ENCODE results near the gene AGBL3. TPM values are rescaled to one million over a fixed set of nuclear protein-coding genes. Genes with fewer than 3 reads are reported as not detected.

AGBL3 gene
- total RNA-seq, 2 experiments from 2014 or later, result 2.2 to 3.6 TPM

DNA sequence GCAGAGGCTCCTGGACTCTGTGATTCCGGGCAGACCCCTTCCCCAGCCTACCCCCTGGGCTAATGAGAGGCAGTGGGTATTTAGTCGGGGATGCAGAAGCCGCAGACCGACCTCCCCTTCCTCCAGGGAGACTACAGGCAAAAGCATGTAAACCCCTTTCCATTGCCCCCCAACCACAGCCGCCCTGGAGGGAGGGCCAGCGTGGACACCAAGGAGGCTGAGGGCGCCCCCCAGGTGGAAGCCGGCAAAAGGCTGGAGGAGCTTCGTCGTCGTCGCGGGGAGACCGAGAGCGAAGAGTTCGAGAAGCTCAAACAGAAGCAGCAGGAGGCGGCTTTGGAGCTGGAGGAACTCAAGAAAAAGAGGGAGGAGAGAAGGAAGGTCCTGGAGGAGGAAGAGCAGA, 39.0 kb upstream of the AGBL3 start:
- no peaks in the 10 kb centered on the region for H3K36me3 Mint-ChIP-seq (ENCODE audit: low read depth)
- no peak overlapping the region for H3K4me3 Mint-ChIP-seq
- DNase-seq (no peak), ATAC-seq (no peak)
- H3K4me1 Mint-ChIP-seq (ENCODE audit: low read depth), result peaks cover 3% of the 10 kb centered on the region
- no peaks in the 10 kb centered on the region for H3K9me3 Mint-ChIP-seq (ENCODE audit: insufficient read depth)
- H3K27ac Mint-ChIP-seq, result no peak overlapping the region
- H3K27me3 Mint-ChIP-seq (ENCODE audit: low read depth), result no peaks in the 10 kb centered on the region
- POLR2A ChIA-PET, result no interaction called here
- CTCF ChIA-PET, result no interaction called here

GRCh38 chr7:134947831-134948230, 38.5 kb upstream of the AGBL3 start:
- ChIA-PET CTCF (interaction anchor here (4.9 kb wide), 1 partner anchor 314 kb away, joined by 15 read pairs; no protein-coding TSS in a partner anchor), POLR2A (no interaction called here)
- Mint-ChIP-seq H3K27me3 (ENCODE audit: low read depth) (no peaks in the 10 kb centered on the region), H3K27ac (no peak overlapping the region), H3K9me3 (ENCODE audit: insufficient read depth) (no peaks in the 10 kb centered on the region), H3K36me3 (ENCODE audit: low read depth) (no peaks in the 10 kb centered on the region), H3K4me1 (ENCODE audit: low read depth) (peaks cover 3% of the 10 kb centered on the region), H3K4me3 (no peak overlapping the region)
- ATAC-seq (no peak), DNase-seq (no peak)

- ChIA-PET CTCF (interaction anchor here (4.9 kb wide), 1 partner anchor 315 kb away, joined by 15 read pairs; no protein-coding TSS in a partner anchor), POLR2A (no interaction called here)
- peaks cover 3% of the 10 kb centered on the region for H3K4me1 Mint-ChIP-seq (ENCODE audit: low read depth)
- no peaks in the 10 kb centered on the region for H3K9me3 Mint-ChIP-seq (ENCODE audit: insufficient read depth)
- ATAC-seq, result no peak
- no peaks in the 10 kb centered on the region for H3K36me3 Mint-ChIP-seq (ENCODE audit: low read depth)
- no peaks in the 10 kb centered on the region for H3K27me3 Mint-ChIP-seq (ENCODE audit: low read depth)
- H3K27ac Mint-ChIP-seq, result no peak overlapping the region
- no peak overlapping the region for H3K4me3 Mint-ChIP-seq
- DNase-seq, result no peak
Measured at GRCh38 chr7:134948246-134948645, 38.1 kb upstream of the AGBL3 start.

DNA sequence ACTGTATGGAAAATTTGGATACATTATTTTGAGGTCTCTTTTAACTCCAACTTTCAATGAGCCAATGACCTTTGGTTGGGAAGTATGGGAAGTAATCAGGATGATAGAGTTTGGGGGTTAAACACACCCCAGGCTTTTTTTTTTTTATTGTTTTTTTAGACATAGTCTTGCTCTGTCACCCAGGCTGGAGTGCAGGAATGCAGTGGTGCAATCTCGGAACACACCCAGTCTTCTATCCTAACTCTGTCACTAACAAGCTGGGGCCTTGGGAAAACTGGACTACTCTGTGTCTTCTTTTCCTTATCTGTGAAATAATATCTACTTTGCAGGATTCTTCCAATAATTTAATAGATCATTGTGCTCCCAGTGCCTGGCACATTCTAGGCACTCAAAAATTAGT, 37.6 kb upstream of the AGBL3 start:
- peaks cover 3% of the 10 kb centered on the region for H3K4me1 Mint-ChIP-seq (ENCODE audit: low read depth)
- no peaks in the 10 kb centered on the region for H3K27me3 Mint-ChIP-seq (ENCODE audit: low read depth)
- DNase-seq (no peak), ATAC-seq (no peak)
- no peak overlapping the region for H3K27ac Mint-ChIP-seq
- ChIA-PET POLR2A (no interaction called here), CTCF (interaction anchor here (4.9 kb wide), 1 partner anchor 315 kb away, joined by 15 read pairs; no protein-coding TSS in a partner anchor)
- H3K4me3 Mint-ChIP-seq, result no peak overlapping the region
- no peaks in the 10 kb centered on the region for H3K9me3 Mint-ChIP-seq (ENCODE audit: insufficient read depth)
- H3K36me3 Mint-ChIP-seq (ENCODE audit: low read depth), result no peaks in the 10 kb centered on the region

GRCh38 chr7:134949171-134949570, 37.1 kb upstream of the AGBL3 start:
- ChIA-PET POLR2A (no interaction called here), CTCF (interaction anchor here (4.9 kb wide), 1 partner anchor 316 kb away, joined by 15 read pairs; no protein-coding TSS in a partner anchor)
- DNase-seq (no peak), ATAC-seq (no peak)
- Mint-ChIP-seq H3K4me3 (no peak overlapping the region), H3K9me3 (ENCODE audit: insufficient read depth) (no peaks in the 10 kb centered on the region), H3K4me1 (ENCODE audit: low read depth) (peaks cover 3% of the 10 kb centered on the region), H3K27ac (no peak overlapping the region), H3K36me3 (ENCODE audit: low read depth) (no peaks in the 10 kb centered on the region), H3K27me3 (ENCODE audit: low read depth) (no peaks in the 10 kb centered on the region)

DNA sequence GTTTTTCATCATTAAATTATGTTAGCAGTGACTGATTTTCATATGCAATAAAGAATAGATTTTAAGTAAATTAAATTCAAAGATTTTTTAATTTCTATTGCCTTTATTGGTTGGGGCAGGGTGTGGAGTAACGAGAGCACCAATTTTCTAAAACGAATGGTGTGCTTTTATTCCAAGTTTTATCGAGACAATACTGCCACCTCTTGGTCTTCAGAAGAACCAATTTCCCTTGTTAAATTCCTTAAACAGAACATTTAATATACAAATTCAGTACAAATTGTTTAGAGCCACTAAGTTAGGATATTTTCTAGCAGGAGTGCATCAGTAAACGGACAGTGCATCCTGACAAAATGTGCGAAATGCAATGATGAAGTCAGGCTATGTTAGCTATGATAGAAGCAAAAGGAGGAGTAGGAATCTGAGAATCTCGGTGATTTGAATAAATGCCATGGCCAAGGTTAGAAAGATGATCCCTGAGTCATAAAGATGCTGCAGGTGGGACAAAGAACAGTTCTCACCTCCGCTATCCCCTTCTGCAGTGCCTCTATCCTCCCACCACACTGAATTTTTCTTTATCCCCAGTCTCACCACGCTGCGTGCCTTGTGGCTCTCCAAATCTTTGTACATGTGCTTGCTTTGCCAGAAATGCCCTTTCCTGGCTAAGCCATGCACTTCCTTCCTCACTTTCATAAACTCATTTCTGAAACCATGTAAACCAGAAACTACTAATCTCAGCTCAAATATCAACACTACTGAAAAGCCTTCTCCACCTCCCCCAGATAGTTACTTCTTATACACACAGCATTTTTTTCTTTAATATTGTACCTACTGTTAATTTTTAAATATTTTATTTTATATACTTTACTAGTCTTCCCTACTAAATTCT, 31.9 kb upstream of the AGBL3 start:
- ATAC-seq, result no peak
- Mint-ChIP-seq H3K9me3 (ENCODE audit: insufficient read depth) (no peaks in the 10 kb centered on the region), H3K27ac (no peak overlapping the region), H3K36me3 (ENCODE audit: low read depth) (no peaks in the 10 kb centered on the region), H3K4me3 (no peak overlapping the region), H3K4me1 (ENCODE audit: low read depth) (peaks cover 2% of the 10 kb centered on the region), H3K27me3 (ENCODE audit: low read depth) (no peaks in the 10 kb centered on the region)
- ChIA-PET CTCF (interaction anchor here (1.0 to 2.8 kb wide), 6 partner anchors 10 to 440 kb away, joined by 3 to 22 read pairs (median 4); no protein-coding TSS in a partner anchor), POLR2A (interaction anchor here (0.9 kb wide), 1 partner anchor 193 kb away, joined by 3 read pairs; the partner anchor contains the start of gene TMEM140)
- DNase-seq, result no peak

- no peak for DNase-seq
- ChIA-PET CTCF (no interaction called here), POLR2A (no interaction called here)
- H3K36me3 Mint-ChIP-seq (ENCODE audit: low read depth), result no peaks in the 10 kb centered on the region
- H3K9me3 Mint-ChIP-seq (ENCODE audit: insufficient read depth), result no peaks in the 10 kb centered on the region
- no peak overlapping the region for H3K4me3 Mint-ChIP-seq
- no peaks in the 10 kb centered on the region for H3K27me3 Mint-ChIP-seq (ENCODE audit: low read depth)
- H3K4me1 Mint-ChIP-seq (ENCODE audit: low read depth), result peaks cover 2% of the 10 kb centered on the region
- H3K27ac Mint-ChIP-seq, result no peak overlapping the region
- ATAC-seq, result no peak
Measured at GRCh38 chr7:134957005-134957404, 29.3 kb upstream of the AGBL3 start.

DNA sequence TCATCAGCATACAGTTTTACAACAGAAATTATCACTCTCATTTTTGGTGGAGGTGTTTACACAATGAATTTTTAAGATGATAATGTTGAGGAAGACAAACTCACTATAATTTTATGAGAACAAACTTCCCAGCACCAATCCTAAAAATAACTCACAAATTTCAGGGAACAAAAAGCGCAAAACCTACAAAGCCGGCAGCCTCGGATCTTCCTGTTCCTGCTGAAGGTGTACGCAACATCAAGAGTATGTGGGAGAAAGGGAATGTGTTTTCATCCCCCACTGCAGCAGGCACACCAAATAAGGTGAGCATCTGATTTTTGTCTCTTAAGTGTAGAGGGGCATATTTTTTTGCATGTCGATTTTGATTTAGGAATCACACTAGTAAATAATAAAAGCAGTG, 26.5 kb upstream of the AGBL3 start:
- DNase-seq (no peak), ATAC-seq (no peak)
- Mint-ChIP-seq H3K4me3 (no peak overlapping the region), H3K27me3 (ENCODE audit: low read depth) (peaks cover 4% of the 10 kb centered on the region), H3K36me3 (ENCODE audit: low read depth) (no peaks in the 10 kb centered on the region), H3K27ac (no peak overlapping the region), H3K9me3 (ENCODE audit: insufficient read depth) (no peaks in the 10 kb centered on the region), H3K4me1 (ENCODE audit: low read depth) (no peaks in the 10 kb centered on the region)
- ChIA-PET POLR2A (no interaction called here), CTCF (no interaction called here)

- Mint-ChIP-seq H3K4me3 (no peak overlapping the region), H3K36me3 (ENCODE audit: low read depth) (no peaks in the 10 kb centered on the region), H3K4me1 (ENCODE audit: low read depth) (no peaks in the 10 kb centered on the region), H3K27me3 (ENCODE audit: low read depth) (peaks cover 4% of the 10 kb centered on the region), H3K9me3 (ENCODE audit: insufficient read depth) (no peaks in the 10 kb centered on the region), H3K27ac (no peak overlapping the region)
- CTCF ChIA-PET, result interaction anchor here (2.0 kb wide), 1 partner anchor 24 kb away, joined by 10 read pairs; the partner anchor contains the start of gene AGBL3
- DNase-seq (no peak), ATAC-seq (no peak)
- POLR2A ChIA-PET, result no interaction called here
Measured at GRCh38 chr7:134962270-134962780, 24.0 kb upstream of the AGBL3 start.

- Mint-ChIP-seq H3K4me1 (ENCODE audit: low read depth) (no peaks in the 10 kb centered on the region), H3K9me3 (ENCODE audit: insufficient read depth) (no peaks in the 10 kb centered on the region), H3K27ac (no peak overlapping the region), H3K4me3 (no peak overlapping the region), H3K27me3 (ENCODE audit: low read depth) (peaks cover 4% of the 10 kb centered on the region), H3K36me3 (ENCODE audit: low read depth) (no peaks in the 10 kb centered on the region)
- ChIA-PET CTCF (interaction anchor here (2.0 kb wide), 1 partner anchor 23 kb away, joined by 10 read pairs; the partner anchor contains the start of gene AGBL3), POLR2A (no interaction called here)
- DNase-seq (no peak), ATAC-seq (no peak)
Measured at GRCh38 chr7:134963036-134963435, 23.3 kb upstream of the AGBL3 start.

DNA sequence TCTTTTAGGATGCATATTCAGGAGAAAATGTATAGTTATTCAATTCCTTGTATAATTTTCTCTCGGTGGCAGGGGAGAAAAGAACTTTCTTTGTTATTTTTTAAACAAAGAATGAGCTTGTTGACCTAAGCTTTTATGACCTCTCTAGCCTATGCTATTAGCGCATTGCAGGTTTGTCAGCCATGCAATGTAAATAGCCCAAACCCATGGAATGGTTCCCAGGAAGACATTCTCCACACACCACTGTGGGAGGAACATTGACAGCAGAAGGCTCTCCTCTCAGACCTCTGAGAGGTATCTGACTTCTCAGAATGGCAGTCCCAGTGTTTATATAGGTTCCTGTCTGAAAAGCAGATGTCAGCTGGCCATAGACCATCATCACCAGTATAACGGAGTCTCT, 19.6 kb upstream of the AGBL3 start:
- ChIA-PET POLR2A (interaction anchor here (0.6 kb wide), 1 partner anchor 22 kb away, joined by 4 read pairs; no protein-coding TSS in a partner anchor), CTCF (no interaction called here)
- Mint-ChIP-seq H3K4me1 (ENCODE audit: low read depth) (no peaks in the 10 kb centered on the region), H3K9me3 (ENCODE audit: insufficient read depth) (no peaks in the 10 kb centered on the region), H3K4me3 (no peak overlapping the region), H3K27me3 (ENCODE audit: low read depth) (peaks cover 5% of the 10 kb centered on the region), H3K27ac (no peak overlapping the region), H3K36me3 (ENCODE audit: low read depth) (no peaks in the 10 kb centered on the region)
- no peak for ATAC-seq
- DNase-seq, result no peak

- ATAC-seq (no peak), DNase-seq (no peak)
- Mint-ChIP-seq H3K36me3 (ENCODE audit: low read depth) (no peaks in the 10 kb centered on the region), H3K4me1 (ENCODE audit: low read depth) (no peaks in the 10 kb centered on the region), H3K9me3 (ENCODE audit: insufficient read depth) (no peaks in the 10 kb centered on the region), H3K27me3 (ENCODE audit: low read depth) (peaks cover 5% of the 10 kb centered on the region), H3K4me3 (no peak overlapping the region), H3K27ac (no peak overlapping the region)
- CTCF ChIA-PET, result interaction anchor here (1.2 kb wide), 1 partner anchor 18 kb away, joined by 3 read pairs; the partner anchor contains the start of gene AGBL3
- POLR2A ChIA-PET, result no interaction called here
Measured at GRCh38 chr7:134968110-134968509, 18.2 kb upstream of the AGBL3 start.
